Embryonic facial prominence (tissue), 1 donor: ENCODE measurements around the gene STUB1.
"Not testable (repeated sequence)": the region's sequence is repeated elsewhere in the genome, so short reads cannot be mapped to it uniquely, and the experiment has no call there.

ENCODE experiments used
- DNase-seq: peaks from one replicate; pipeline ENCODE4 v3.0.0-alpha.2; 2016; ENCODE audit errors: extremely low spot score

STUB1 gene

GRCh38 chr16:678858-679813 is 1.1 kb upstream of the STUB1 start:
- peak; percentile 48 for DNase-seq

GRCh38 chr16:680625-680945 is 375 bp downstream of the STUB1 start:
- DNase-seq = no peak

GRCh38 chr16:680967-681745 is 946 bp downstream of the STUB1 start:
- no peak for DNase-seq

- DNase-seq = no peak
Measured at GRCh38 chr16:681746-682427, 1.7 kb downstream of the STUB1 start.

GRCh38 chr16:682493-683395 is 2.5 kb downstream of the STUB1 start:
- DNase-seq = no peak

GRCh38 chr16:683396-684070 is 3.3 kb downstream of the STUB1 start:
- DNase-seq = no peak

- peak; percentile 82 for DNase-seq
Measured at GRCh38 chr16:684071-684794, 4.0 kb downstream of the STUB1 start, which contains the start of gene JMJD8. JMJD8 (minus strand) TSS chr16:684334; CDS start chr16:684319, 15 bp downstream.

- no peak for DNase-seq
Measured at GRCh38 chr16:684961-685696, 4.9 kb downstream of the STUB1 start.

- no peak for DNase-seq
Measured at GRCh38 chr16:685967-686366, 5.8 kb downstream of the STUB1 start.

GRCh38 chr16:686459-687260 is 6.5 kb downstream of the STUB1 start:
- DNase-seq = no peak

- DNase-seq = no peak
Measured at GRCh38 chr16:687499-687898, 7.3 kb downstream of the STUB1 start.

- DNase-seq = no peak
Measured at GRCh38 chr16:689175-689897, 9.1 kb downstream of the STUB1 start.

- DNase-seq = not testable (repeated sequence)
Measured at GRCh38 chr16:691242-691641, 11.0 kb downstream of the STUB1 start.

GRCh38 chr16:692356-693108 is 12.3 kb downstream of the STUB1 start:
- DNase-seq = no peak

- no peak for DNase-seq
Measured at GRCh38 chr16:693364-693763, 13.2 kb downstream of the STUB1 start.

- no peak for DNase-seq
Measured at GRCh38 chr16:693766-694165, 13.6 kb downstream of the STUB1 start.
